Fibroblast of peridontal ligament (primary cell): Measurements from ENCODE around the gene NFAT5.

ENCODE experiments used
- DNase-seq: peaks from one replicate; pipeline ENCODE4 v3.0.0-alpha.2; 2010; ENCODE audit errors: extremely low read depth

Gene NFAT5

GRCh38 chr16:69741519-69741918 lies 175.8 kb downstream of the NFAT5 start:
- no peak for DNase-seq

GRCh38 chr16:69741951-69742904 lies 176.5 kb downstream of the NFAT5 start:
- DNase-seq = peak; percentile 15

GRCh38 chr16:69744363-69745231 lies 178.8 kb downstream of the NFAT5 start:
- DNase-seq = no peak

DNA sequence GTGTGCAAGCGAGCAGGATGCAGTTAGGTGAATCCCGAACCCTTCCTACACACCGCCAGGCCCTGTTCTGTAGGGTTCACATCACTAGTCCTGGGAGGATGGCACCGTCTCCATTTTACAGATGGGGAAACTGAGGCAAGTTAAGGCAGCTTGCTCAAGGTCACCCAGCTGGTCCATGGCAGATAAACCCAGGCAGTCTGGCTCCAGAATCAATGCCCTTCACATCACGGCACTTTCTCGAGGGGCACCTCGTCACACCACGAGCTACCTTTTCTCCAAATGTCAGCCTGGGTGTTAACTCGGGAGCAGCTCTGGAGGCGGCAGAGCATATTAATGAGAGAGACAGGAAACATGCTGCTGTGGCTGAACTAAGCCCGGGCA lies 179.5 kb downstream of the NFAT5 start:
- DNase-seq = no peak

DNA sequence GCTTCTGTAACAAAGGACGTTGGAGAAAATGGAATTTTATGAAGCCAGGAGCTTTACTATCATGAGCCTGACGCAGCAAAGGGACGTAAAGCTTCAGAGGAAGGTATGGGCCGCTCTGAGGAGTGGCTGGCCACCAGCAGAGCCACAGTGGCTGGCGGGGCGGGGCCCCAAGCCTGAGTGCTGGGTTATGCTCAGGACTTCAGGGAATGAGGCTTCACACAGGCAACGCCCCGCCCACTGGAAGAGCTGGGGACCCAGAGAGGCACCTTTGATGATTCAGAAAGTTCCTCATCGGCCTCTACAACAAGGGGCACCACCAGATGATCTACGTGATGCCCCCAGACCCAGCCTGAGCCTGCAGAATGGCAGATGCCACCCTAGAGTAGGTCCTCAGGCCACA lies 180.2 kb downstream of the NFAT5 start:
- DNase-seq = no peak

DNA sequence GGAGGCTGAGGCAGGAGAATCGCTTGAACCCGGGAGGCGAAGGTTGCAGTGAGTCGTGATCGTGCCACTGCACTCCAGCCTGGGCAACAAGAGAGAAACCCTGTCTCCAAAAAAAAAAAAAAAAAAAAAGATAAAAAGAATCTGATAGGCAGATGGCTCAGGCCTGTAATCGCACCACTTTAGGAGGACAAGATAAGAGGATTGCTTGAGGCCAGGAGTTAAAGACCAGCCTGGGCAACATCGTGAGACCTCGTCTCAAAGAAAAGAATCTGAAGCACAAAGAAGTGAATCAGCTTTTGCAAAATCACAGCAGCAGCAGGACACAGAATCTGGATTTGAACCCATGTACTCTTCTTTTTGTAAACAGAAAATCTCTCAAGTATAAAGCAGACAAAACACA lies 181.3 kb downstream of the NFAT5 start:
- DNase-seq = no peak

GRCh38 chr16:69748694-69749345 lies 183.1 kb downstream of the NFAT5 start:
- no peak for DNase-seq

GRCh38 chr16:69754143-69754468 lies 188.3 kb downstream of the NFAT5 start:
- no peak for DNase-seq
